Body of pancreas (tissue), 4 donors: ENCODE measurements around the gene RPS6KA5.

Experiments used
- POLR2A ChIP-seq, 3 donors: fragments of 450-650 bp; IDR thresholded peaks; one replicate each; pipeline ENCODE4 v1.6.1; 2016; ENCODE audit warnings: antibody characterized with exemption in 3 of 3, mild to moderate bottlenecking in 2 of 3
- TF ChIP-seq, protein P1 (sequence below), 7 experiments: fragments of 450-650 bp in 4 of 7; fragments of 200-600 bp in 3 of 7; sonication (generic) in 3 of 7; IDR thresholded peaks; one replicate each; pipeline ENCODE4 v1.5.1; 2016 to 2019; ENCODE audit warnings: antibody characterized with exemption in 7 of 7

DNA sequence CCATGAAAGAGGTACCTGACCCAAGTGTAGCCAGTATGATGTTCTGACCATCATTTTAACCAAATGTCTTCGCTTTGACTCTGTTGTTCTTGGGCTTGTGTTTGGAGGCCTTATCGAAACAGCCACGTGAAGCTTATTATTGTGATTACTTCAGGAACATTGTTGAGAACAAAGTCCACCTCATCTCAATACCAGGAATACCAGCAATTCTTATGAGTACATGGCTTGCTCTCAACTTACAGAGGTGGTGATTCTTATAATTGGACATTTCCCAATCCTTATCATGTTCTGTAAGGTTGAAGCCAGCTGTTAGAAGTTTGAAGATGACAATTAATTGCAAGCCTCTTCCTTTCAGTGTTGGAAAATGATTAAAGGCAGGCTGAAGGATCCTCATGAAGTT is 21.8 kb upstream of the RPS6KA5 start:
- TF ChIP-seq, protein P1, sequence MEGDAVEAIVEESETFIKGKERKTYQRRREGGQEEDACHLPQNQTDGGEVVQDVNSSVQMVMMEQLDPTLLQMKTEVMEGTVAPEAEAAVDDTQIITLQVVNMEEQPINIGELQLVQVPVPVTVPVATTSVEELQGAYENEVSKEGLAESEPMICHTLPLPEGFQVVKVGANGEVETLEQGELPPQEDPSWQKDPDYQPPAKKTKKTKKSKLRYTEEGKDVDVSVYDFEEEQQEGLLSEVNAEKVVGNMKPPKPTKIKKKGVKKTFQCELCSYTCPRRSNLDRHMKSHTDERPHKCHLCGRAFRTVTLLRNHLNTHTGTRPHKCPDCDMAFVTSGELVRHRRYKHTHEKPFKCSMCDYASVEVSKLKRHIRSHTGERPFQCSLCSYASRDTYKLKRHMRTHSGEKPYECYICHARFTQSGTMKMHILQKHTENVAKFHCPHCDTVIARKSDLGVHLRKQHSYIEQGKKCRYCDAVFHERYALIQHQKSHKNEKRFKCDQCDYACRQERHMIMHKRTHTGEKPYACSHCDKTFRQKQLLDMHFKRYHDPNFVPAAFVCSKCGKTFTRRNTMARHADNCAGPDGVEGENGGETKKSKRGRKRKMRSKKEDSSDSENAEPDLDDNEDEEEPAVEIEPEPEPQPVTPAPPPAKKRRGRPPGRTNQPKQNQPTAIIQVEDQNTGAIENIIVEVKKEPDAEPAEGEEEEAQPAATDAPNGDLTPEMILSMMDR (IDR thresholded peaks at IDR 0.05): no peak
- no peak for TF ChIP-seq POLR2A (IDR thresholded peaks at IDR 0.05)
